ENCODE results near the gene IPPK.

- no peak for TF ChIP-seq EP300 (IDR thresholded peaks at IDR 0.05)
- no peak for TF ChIP-seq POLR2A (IDR thresholded peaks at IDR 0.05)
Measured at GRCh38 chr9:92659601-92660000, 10.3 kb downstream of the IPPK start.

All from gastroesophageal sphincter (tissue), 2 donors.